ENCODE data around the gene MCCC2.
"Not testable (repeated sequence)": the region's sequence is repeated elsewhere in the genome, so short reads cannot be mapped to it uniquely, and the experiment has no call there.

MCCC2 gene

DNA sequence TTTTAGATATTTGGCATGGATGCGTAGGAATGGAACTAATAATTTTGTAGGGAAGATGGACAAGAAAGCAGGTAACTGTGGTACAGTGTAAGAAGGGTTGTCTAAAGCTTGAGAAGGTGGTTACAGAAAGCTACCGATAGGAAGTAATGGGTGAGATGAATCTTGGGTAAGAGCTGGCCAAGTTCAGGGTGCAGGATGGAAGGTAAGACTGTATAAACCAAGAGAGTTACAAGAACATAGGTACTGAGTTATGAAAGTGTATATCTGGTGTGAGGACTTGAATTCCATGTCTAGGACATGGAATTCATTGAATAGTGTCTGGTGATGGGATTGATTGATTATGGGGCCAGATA lies 1.4 kb downstream of the MCCC2 start:
- TF ChIP-seq, protein P1, sequence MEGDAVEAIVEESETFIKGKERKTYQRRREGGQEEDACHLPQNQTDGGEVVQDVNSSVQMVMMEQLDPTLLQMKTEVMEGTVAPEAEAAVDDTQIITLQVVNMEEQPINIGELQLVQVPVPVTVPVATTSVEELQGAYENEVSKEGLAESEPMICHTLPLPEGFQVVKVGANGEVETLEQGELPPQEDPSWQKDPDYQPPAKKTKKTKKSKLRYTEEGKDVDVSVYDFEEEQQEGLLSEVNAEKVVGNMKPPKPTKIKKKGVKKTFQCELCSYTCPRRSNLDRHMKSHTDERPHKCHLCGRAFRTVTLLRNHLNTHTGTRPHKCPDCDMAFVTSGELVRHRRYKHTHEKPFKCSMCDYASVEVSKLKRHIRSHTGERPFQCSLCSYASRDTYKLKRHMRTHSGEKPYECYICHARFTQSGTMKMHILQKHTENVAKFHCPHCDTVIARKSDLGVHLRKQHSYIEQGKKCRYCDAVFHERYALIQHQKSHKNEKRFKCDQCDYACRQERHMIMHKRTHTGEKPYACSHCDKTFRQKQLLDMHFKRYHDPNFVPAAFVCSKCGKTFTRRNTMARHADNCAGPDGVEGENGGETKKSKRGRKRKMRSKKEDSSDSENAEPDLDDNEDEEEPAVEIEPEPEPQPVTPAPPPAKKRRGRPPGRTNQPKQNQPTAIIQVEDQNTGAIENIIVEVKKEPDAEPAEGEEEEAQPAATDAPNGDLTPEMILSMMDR (conservative IDR thresholded peaks at IDR 0.05; ENCODE audit: low read depth, low read length), result no peak
- no peak overlapping the region for H3K4me3 ChIP-seq (ENCODE audit: low read length)
- no peak for DNase-seq (ENCODE audit: low read depth)

DNA sequence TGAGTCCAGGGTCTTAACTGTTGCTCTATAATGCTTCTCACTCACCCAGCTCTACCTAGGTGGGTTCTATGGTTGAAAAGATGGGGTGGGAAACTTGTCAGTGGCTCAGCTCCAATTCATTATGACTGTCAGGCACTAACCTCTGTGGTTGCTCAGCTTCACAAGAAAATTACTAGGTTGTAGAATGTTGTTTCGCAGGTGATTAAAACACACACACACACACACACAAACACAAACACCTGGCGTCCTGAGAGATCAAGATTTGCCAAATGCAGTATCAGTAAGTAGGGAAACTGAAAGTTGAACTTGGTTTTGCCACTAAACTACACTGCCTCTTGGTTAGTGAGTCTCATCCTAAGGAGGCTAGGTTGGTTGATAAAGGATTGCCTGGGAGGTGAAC lies 2.8 kb downstream of the MCCC2 start:
- H3K4me3 ChIP-seq (ENCODE audit: low read length), result no peak overlapping the region
- TF ChIP-seq, protein P1 (conservative IDR thresholded peaks at IDR 0.05; ENCODE audit: low read depth, low read length), result no peak
- no peak for DNase-seq (ENCODE audit: low read depth)

DNA sequence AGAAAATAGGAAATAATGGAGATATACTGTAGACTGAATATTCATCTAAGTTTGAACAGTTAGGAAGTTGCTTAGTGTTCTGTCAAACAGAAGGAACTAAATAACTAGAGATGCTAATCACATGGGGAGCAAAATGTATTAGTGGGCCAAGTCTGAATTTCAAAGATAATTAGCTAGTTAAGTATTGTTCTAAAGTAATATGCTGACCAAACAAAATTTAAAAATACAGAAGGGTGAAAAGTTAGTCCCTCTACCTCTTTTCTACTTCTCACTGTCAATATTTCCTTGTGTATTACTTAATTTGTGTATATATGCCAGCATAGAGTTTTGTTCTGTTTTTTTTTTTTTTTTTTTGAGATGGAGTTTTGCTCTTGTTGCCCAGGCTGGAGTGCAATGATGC lies 4.0 kb downstream of the MCCC2 start:
- H3K4me3 ChIP-seq (ENCODE audit: low read length), result no peak overlapping the region
- TF ChIP-seq, protein P1 (conservative IDR thresholded peaks at IDR 0.05; ENCODE audit: low read depth, low read length), result no peak
- DNase-seq (ENCODE audit: low read depth), result no peak

DNA sequence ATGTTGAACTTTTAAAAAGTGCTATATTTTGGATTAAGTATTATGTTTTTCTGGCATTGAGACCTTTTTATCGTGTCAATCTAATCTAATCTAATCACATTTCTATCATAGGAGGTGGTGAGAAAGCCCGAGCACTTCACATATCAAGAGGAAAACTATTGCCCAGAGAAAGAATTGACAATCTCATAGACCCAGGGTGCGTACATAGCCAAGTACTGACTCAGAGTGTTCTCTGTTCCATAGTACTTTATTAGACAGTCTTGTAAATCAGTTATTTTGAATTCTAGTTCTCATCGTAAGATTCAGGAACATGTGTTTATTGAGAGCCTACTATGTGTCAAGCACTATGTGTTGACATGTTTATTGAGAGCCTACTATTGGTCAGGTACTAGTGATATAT lies 9.0 kb downstream of the MCCC2 start:
- no peak for DNase-seq (ENCODE audit: low read depth)
- TF ChIP-seq, protein P1 (conservative IDR thresholded peaks at IDR 0.05; ENCODE audit: low read depth, low read length), result no peak
- H3K4me3 ChIP-seq (ENCODE audit: low read length), result no peak overlapping the region

DNA sequence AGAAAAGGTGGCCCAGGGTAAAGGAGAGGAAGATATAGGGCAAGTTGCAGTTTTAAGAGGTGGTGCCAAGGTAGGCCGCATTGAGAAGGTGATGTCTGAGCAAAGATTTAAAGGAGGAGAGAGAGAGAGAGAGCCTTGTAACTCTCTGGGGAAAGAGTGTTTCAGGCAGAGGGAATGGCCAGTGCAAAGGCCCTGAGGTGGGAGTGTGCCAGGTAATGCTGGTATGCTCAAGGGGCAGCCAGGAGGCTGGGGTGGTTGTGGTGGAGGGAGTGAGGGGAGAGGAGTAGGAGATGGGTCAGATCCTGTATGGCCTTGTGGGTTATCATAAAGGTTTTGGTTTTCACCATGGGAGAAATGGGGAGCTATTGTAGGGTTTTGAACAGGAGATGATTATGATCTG lies 9.9 kb downstream of the MCCC2 start:
- TF ChIP-seq, protein P1 (conservative IDR thresholded peaks at IDR 0.05; ENCODE audit: low read depth, low read length), result no peak
- H3K4me3 ChIP-seq (ENCODE audit: low read length), result no peak overlapping the region
- DNase-seq (ENCODE audit: low read depth), result no peak

DNA sequence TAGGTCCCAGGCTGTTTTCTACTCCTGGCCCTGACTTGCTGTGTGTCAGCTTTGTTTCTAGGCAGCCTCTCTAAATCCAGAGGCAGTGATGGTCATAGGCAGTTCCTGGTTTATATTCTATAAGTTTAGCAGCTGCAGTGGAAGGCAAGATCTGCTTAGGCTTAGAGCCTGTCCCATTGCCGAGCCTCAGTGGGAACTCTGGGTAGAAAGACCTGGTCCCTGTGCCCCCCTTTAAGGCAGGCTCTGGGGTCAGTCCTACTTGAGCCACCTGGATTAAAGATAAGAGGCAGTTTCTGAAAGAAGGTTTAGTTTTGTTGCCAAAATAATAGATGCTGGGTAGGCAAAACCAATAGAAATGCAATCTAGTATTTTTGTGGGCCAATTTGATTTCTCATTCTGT lies 13.6 kb downstream of the MCCC2 start:
- TF ChIP-seq, protein P1 (conservative IDR thresholded peaks at IDR 0.05; ENCODE audit: low read depth, low read length), result no peak
- H3K4me3 ChIP-seq (ENCODE audit: low read length), result no peak overlapping the region
- DNase-seq (ENCODE audit: low read depth), result no peak

DNA sequence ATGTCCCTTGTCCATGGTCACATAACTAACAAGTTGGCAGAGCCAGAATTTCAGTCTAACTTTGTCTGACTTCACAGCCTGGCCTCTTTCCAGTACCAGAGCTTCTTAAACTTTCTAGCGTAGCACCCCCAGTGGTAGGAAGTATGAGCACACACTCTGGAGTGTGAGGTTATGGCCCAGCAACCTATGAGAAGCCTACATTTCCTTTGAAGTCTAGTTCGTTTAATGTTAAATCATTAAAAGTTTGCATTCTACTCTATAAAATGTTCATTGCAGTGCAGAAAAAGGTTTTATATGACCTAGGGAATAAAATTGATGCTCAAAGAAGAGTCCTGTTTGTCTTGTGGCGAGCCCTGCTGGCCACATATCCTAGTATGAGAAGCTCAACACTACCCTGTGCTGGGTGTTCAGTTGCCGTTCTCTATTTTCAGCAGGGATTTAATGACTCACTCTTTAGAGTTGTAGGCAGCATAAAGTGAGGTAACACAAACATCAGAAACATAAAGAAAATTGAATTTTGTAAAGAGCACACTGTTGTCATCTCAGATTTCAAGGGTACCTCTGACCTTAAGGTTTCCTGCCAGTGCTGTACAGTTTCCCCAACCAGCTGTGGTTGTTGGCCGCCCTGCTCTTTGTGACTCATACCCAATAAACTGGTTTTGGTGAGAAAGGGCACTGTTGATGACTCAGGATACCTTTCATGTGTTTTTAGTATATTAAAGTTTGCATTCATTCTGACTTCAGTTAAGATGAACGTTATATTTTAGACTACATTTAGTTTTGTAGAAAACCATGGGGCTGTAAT lies 14.3 kb downstream of the MCCC2 start:
- DNase-seq (ENCODE audit: low read depth), result peak; percentile 58
- H3K4me3 ChIP-seq (ENCODE audit: low read length), result no peak overlapping the region
- TF ChIP-seq, protein P1 (conservative IDR thresholded peaks at IDR 0.05; ENCODE audit: low read depth, low read length), result peak; percentile 80

DNA sequence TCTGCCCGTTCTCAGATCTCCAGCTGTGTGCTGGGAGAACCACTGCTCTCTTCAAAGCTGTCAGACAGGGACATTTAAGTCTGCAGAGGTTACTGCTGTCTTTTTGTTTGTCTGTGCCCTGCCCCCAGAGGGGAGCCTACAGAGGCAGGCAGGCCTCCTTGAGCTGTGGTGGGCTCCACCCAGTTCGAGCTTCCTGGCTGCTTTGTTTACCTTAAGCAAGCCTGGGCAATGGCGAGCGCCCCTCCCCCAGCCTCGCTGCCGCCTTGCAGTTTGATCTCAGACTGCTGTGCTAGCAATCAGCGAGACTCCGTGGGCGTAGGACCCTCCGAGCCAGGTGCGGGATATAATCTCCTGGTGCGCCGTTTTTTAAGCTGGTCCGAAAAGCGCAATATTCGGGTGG lies 22.8 kb downstream of the MCCC2 start:
- not testable (repeated sequence) for H3K4me3 ChIP-seq (ENCODE audit: low read length); DNase-seq (ENCODE audit: low read depth)

Data from retinal pigment epithelial cell (primary cell).